Caco-2 (cell line): Measurements from ENCODE around the gene SH3TC2. TPM values are rescaled to one million over a fixed set of nuclear protein-coding genes. Genes with fewer than 3 reads are reported as not detected.

Experiments used
- BruUV-seq: library from RNA; stranded (reverse); fragments of 400-500 nt; replicated peaks from 2 replicates; lab custom pipeline; 2021; lab: Mats Ljungman, UMichigan
- CTCF ChIA-PET: fragments of 300-600 bp; sonication (Branson Sonifier 250); formaldehyde crosslinking; loops from one replicate; lab custom pipeline; 2022; ENCODE audit warnings: antibody characterized with exemption; lab: Charles Lee
- POLR2A ChIA-PET: fragments of 300-600 bp; sonication (Branson Sonifier 250); formaldehyde crosslinking; loops from one replicate; lab custom pipeline; 2022; ENCODE audit warnings: antibody characterized with exemption; lab: Charles Lee
- DNase-seq, 2 experiments: peaks; one replicate each; pipeline versions ENCODE4 v3.0.0 to v3.0.0-alpha.2; 2020 to 2022
- H3K27me3 ChIP-seq: replicated peaks from 2 replicates; pipeline ENCODE4 v1.6.0; 2011; ENCODE audit warnings: low read length; ENCODE audit not compliant: control insufficient read depth, insufficient read depth
- H3K36me3 ChIP-seq: 2 replicates; pipeline ENCODE4 v1.5.1; 2011; ENCODE audit warnings: low read length; ENCODE audit not compliant: control insufficient read depth, insufficient read depth
- H3K4me1 ChIP-seq: fragments of 250-450 bp; sonication (Bioruptor Pico); 2 replicates; pipeline ENCODE4 v1.5.1; 2020; ENCODE audit warnings: mild to moderate bottlenecking
- H3K4me3 ChIP-seq: 2 replicates; pipeline ENCODE4 v1.5.1; 2011; ENCODE audit warnings: low read depth, mild to moderate bottlenecking, control low read depth, low read length
- H3K9me3 ChIP-seq: fragments of 250-450 bp; sonication (Bioruptor Pico); 2 replicates; pipeline ENCODE4 v1.5.1; 2020; ENCODE audit warnings: mild to moderate bottlenecking, moderate library complexity
- H3K27ac Mint-ChIP-seq: one replicate; pipeline ENCODE4 v1.8.0; 2022; ENCODE audit warnings: mixed read lengths; ENCODE audit not compliant: unreplicated experiment
- H3K27me3 Mint-ChIP-seq: one replicate; pipeline ENCODE4 v1.8.0; 2022; ENCODE audit warnings: mixed read lengths; ENCODE audit not compliant: insufficient read depth, unreplicated experiment
- H3K36me3 Mint-ChIP-seq: one replicate; pipeline ENCODE4 v1.8.0; 2022; ENCODE audit warnings: mild to moderate bottlenecking, mixed read lengths; ENCODE audit not compliant: insufficient read depth, unreplicated experiment
- H3K4me1 Mint-ChIP-seq: one replicate; pipeline ENCODE4 v1.8.0; 2022; ENCODE audit warnings: low read depth, mixed read lengths; ENCODE audit not compliant: unreplicated experiment
- H3K4me3 Mint-ChIP-seq: one replicate; pipeline ENCODE4 v1.8.0; 2022; ENCODE audit warnings: mild to moderate bottlenecking, moderate library complexity, mixed read lengths; ENCODE audit not compliant: unreplicated experiment
- H3K9me3 Mint-ChIP-seq: one replicate; pipeline ENCODE4 v1.8.0; 2022; ENCODE audit warnings: mixed read lengths; ENCODE audit not compliant: unreplicated experiment
- CTCF ChIP-seq, 2 experiments: fragments of 200-600 bp in 1 of 2; IDR thresholded peaks; 1 replicate in 1 of 2; 2 replicates in 1 of 2; pipeline versions ENCODE4 v1.5.1 to v1.8.0; 2011 to 2022; ENCODE audit warnings: antibody characterized with exemption in 1 of 2, control low read depth in 1 of 2, inconsistent platforms in 1 of 2, low read depth in 1 of 2, low read length in 1 of 2, mild to moderate bottlenecking in 1 of 2, moderate library complexity in 1 of 2; ENCODE audit not compliant: insufficient read depth in 1 of 2, severe bottlenecking in 1 of 2, unreplicated experiment in 1 of 2
- intact Hi-C: fragments of 100-400 bp; cut with micrococcal nuclease; formaldehyde crosslinking; loops from one replicate; pipeline ENCODE4 v1.10.0; 2022; ENCODE audit not compliant: unreplicated experiment
- total RNA-seq: library from RNA; stranded (reverse); gene quantifications from 2 replicates; pipeline ENCODE4 v1.2.3, GENCODE V29; 2022

Gene SH3TC2
- total RNA-seq, 1 experiment from 2014 or later = 5.8 TPM

GRCh38 chr5:149042865-149043264 lies 20.0 kb downstream of the SH3TC2 start:
- Mint-ChIP-seq H3K4me3 (no peak overlapping the region), H3K9me3 (no peaks in the 10 kb centered on the region), H3K4me1 (no peaks in the 10 kb centered on the region), H3K27ac (no peak overlapping the region), H3K27me3 (no peaks in the 10 kb centered on the region), H3K36me3 (no peaks in the 10 kb centered on the region)
- POLR2A ChIA-PET = no interaction called here
- Histone ChIP-seq H3K36me3 (no peaks in the 10 kb centered on the region), H3K4me3 (no peak overlapping the region), H3K27me3 (no peaks in the 10 kb centered on the region), H3K4me1 (no peaks in the 10 kb centered on the region), H3K9me3 (no peaks in the 10 kb centered on the region)
- BruUV-seq = no TSS peak
- no peak for TF ChIP-seq CTCF (IDR thresholded peaks at IDR 0.05; ENCODE audit: insufficient read depth in 1 of 2, low read depth in 1 of 2, low read length in 1 of 2, severe bottlenecking in 1 of 2, unreplicated experiment in 1 of 2)
- intact Hi-C loops = no loop called here
- no peak for DNase-seq
- CTCF ChIA-PET = no interaction called here

- H3K36me3 ChIP-seq = no peaks in the 10 kb centered on the region
- POLR2A ChIA-PET = no interaction called here
- Mint-ChIP-seq H3K9me3 (no peaks in the 10 kb centered on the region), H3K36me3 (no peaks in the 10 kb centered on the region), H3K4me3 (no peak overlapping the region), H3K27ac (no peak overlapping the region), H3K27me3 (no peaks in the 10 kb centered on the region), H3K4me1 (no peaks in the 10 kb centered on the region)
- no TSS peak for BruUV-seq
- no peak for DNase-seq
- no peaks in the 10 kb centered on the region for H3K4me1 ChIP-seq
- no peak for TF ChIP-seq CTCF (IDR thresholded peaks at IDR 0.05; ENCODE audit: insufficient read depth in 1 of 2, low read depth in 1 of 2, low read length in 1 of 2, severe bottlenecking in 1 of 2, unreplicated experiment in 1 of 2)
- intact Hi-C loops = no loop called here
- no peak overlapping the region for H3K4me3 ChIP-seq
- CTCF ChIA-PET = interaction anchor here (0.6 kb wide), 1 partner anchor 12 kb away, joined by 3 read pairs; no protein-coding TSS in a partner anchor
- H3K27me3 ChIP-seq = no peaks in the 10 kb centered on the region
- no peaks in the 10 kb centered on the region for H3K9me3 ChIP-seq
These were observed 21.6 kb downstream of the SH3TC2 start for GRCh38 chr5:149041242-149041641.

- no peaks in the 10 kb centered on the region for H3K4me1 ChIP-seq
- H3K27ac Mint-ChIP-seq = no peak overlapping the region
- no peak overlapping the region for H3K4me3 Mint-ChIP-seq
- no peak for TF ChIP-seq CTCF (IDR thresholded peaks at IDR 0.05; ENCODE audit: insufficient read depth in 1 of 2, low read depth in 1 of 2, low read length in 1 of 2, severe bottlenecking in 1 of 2, unreplicated experiment in 1 of 2)
- intact Hi-C loops = no loop called here
- ChIA-PET CTCF (no interaction called here), POLR2A (no interaction called here)
- DNase-seq = no peak
- no peak overlapping the region for H3K4me3 ChIP-seq
- H3K36me3 ChIP-seq = no peaks in the 10 kb centered on the region
- H3K36me3 Mint-ChIP-seq = no peaks in the 10 kb centered on the region
- no peaks in the 10 kb centered on the region for H3K27me3 ChIP-seq
- no peaks in the 10 kb centered on the region for H3K27me3 Mint-ChIP-seq
- H3K4me1 Mint-ChIP-seq = no peaks in the 10 kb centered on the region
- H3K9me3 ChIP-seq = no peaks in the 10 kb centered on the region
- no TSS peak for BruUV-seq
- H3K9me3 Mint-ChIP-seq = no peaks in the 10 kb centered on the region
These were observed 22.4 kb downstream of the SH3TC2 start for GRCh38 chr5:149040421-149040820.
